HEK293T (cell line): ENCODE data around the gene ZHX3.

ENCODE experiments used
- ARNT ChIP-seq: fragments of 450-650 bp; IDR thresholded peaks from 2 replicates; pipeline ENCODE4 v1.6.1; 2017; ENCODE audit warnings: mild to moderate bottlenecking
- BHLHE40 ChIP-seq: fragments of 450-650 bp; IDR thresholded peaks from 2 replicates; pipeline ENCODE4 v1.6.1; 2016; ENCODE audit warnings: mild to moderate bottlenecking, moderate library complexity, borderline replicate concordance
- ELF4 ChIP-seq: fragments of 450-650 bp; IDR thresholded peaks from 2 replicates; pipeline ENCODE4 v1.6.1; 2017; ENCODE audit warnings: antibody characterized with exemption
- FOXA1 ChIP-seq: fragments of 450-650 bp; IDR thresholded peaks from 2 replicates; pipeline ENCODE4 v1.6.1; 2016; ENCODE audit warnings: mild to moderate bottlenecking
- FOXK2 ChIP-seq: fragments of 450-650 bp; IDR thresholded peaks from 2 replicates; pipeline ENCODE4 v1.6.1; 2016; ENCODE audit warnings: mild to moderate bottlenecking
- FOXM1 ChIP-seq: fragments of 450-650 bp; IDR thresholded peaks from 2 replicates; pipeline ENCODE4 v1.6.1; 2017; ENCODE audit warnings: mild to moderate bottlenecking, borderline replicate concordance
- L3MBTL2 ChIP-seq: fragments of 450-650 bp; conservative IDR thresholded peaks from 2 replicates; pipeline ENCODE4 v1.6.1; 2016; ENCODE audit warnings: mild to moderate bottlenecking
- NFRKB ChIP-seq: fragments of 450-650 bp; IDR thresholded peaks from 2 replicates; pipeline ENCODE4 v1.6.1; 2016; ENCODE audit warnings: mild to moderate bottlenecking, moderate library complexity
- SP1 ChIP-seq: fragments of 450-650 bp; IDR thresholded peaks from 2 replicates; pipeline ENCODE4 v1.6.1; 2017
- ZNF384 ChIP-seq: fragments of 450-650 bp; IDR thresholded peaks from 2 replicates; pipeline ENCODE4 v1.6.1; 2016

GRCh38 chr20:41361757-41362747 lies 44.5 kb upstream of the ZHX3 start:
- TF ChIP-seq L3MBTL2 (no peak), BHLHE40 (no peak), FOXK2 (no peak), FOXM1 (no peak), ELF4 (no peak), ARNT (no peak), SP1 (no peak), ZNF384 (no peak), FOXA1 (no peak), NFRKB (no peak)
